Measurements from ENCODE around the gene CAPN2.
"Not testable (repeated sequence)": the region's sequence is repeated elsewhere in the genome, so short reads cannot be mapped to it uniquely, and the experiment has no call there.

The CAPN2 gene

DNA sequence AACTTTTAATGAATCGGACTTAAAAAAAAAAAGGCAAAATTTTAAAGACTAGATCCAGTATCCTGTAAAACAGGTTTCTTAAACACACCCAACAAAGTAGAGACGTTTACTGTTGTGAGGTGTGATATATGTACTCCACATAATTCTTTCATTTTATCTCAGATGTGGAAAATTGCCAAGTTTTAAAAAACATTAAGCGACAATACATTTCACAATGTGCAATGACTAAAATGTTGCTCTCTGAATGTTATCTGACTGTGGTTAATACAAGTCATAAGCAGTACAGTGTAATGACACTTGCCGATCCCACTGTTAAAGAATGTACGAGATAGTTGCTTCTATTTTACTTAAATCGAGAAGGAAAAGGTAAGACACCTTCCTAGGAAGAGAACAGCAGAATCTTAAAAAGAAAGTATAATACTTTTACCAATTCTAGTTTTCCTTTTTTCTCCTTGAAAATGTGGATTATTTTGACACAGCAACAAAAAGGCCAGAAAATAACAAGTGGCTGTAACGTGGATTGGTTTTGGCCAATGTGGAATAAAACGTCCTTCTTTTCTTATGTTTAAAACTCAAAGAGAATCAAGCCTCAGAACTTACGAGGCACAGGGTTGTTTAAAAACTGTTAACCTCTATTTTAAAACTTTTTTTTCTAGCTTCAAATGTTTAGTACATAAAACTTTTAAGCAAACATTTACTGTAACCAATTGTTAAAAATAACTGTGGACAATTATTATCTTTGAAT is 82.0 kb downstream of the CAPN2 start:
- DNase-seq = no peak

DNA sequence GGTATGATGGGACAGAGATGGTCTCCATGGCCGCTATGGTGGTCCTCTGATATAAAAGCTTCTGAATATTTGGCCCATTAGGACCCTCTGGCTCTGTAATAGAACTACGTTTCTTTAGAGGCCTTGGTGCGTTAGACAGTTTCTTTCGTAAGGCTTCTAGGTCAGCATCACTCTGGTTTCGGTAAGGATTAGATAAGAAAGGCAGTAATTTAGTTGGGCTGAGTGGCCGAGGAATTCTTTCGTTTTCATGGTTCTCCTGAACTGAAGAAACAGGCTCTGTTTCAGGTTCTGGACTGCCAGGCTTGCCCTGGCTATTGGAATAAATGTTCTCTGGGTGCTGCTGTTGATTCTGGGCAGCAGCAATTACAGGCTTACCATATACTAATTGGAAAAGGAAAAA is 83.9 kb downstream of the CAPN2 start:
- DNase-seq = no peak

DNA sequence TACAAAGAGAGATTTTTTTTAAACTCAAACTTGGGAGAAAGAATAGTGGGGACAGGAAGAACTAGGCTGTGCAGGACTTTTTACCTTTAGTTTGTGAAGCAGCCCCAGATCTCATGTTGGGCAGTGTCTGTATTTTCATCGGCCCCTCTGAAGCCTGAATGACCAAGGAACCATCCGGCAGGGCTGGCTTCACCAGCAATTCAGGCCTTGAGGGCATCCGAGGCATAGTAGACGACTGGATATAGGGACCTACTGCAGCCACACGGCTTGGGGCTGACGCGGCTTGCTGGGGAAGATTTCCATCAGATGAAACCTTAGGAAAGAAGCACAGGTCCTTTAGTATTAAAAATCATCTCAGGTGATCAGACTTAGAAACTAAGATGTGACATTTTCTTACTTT is 89.7 kb downstream of the CAPN2 start:
- no peak for DNase-seq

DNA sequence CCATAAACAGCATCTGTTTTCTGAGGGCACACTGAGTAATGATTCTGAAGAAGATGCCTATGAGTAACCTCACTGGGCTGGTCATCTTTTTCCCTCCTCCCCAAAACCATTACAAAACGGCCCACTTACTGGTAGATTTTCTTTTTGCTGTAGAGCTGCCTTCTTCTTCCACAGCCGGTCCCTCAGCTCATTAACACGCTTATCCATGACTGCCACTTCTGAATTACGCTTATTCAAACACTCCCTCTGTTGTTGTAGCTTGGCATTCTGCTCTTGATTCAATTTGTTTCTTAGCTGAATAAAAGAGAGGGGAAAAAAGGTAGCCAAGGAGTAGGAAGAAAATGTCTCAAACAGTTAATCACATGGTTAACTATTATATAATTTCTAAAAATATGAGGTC is 90.3 kb downstream of the CAPN2 start:
- no peak for DNase-seq

DNA sequence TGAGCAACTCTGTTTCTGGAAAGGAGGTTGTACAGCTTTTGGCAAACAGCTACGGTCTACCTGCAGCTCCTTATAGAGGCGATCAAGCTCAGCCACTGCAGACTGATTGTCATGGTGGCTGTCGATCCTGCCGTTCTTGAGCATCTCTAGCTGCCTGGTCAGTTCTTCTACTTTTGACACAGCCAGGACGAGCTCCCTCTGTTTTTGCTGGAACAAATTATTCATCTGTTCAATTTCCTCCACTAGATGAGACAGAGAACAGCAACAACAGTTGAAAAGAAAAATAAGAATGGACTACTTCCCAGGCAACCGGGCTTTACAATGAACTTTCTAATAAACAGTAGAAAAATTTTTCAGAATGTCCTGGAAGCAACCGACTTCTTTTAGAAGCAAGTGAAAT is 90.9 kb downstream of the CAPN2 start:
- no peak for DNase-seq

DNA sequence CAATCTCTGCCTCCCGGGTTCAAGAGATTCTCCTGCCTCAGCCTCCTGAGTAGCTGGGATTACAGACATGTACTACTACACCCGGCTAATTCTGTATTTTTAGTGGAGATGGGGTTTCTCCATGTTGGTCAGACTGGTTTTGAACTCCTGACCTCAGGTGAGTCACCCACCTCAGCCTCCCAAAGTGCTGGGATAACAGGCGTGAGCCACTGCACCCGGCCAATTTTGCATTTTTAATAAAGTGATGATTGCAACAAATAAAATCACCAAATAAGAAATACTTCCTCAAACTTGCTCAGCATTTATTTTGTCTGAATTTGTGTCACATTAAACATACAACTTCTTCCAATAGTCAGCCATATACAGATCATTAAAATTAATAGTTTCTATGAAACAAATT is 97.6 kb downstream of the CAPN2 start:
- not testable (repeated sequence) for DNase-seq

DNA sequence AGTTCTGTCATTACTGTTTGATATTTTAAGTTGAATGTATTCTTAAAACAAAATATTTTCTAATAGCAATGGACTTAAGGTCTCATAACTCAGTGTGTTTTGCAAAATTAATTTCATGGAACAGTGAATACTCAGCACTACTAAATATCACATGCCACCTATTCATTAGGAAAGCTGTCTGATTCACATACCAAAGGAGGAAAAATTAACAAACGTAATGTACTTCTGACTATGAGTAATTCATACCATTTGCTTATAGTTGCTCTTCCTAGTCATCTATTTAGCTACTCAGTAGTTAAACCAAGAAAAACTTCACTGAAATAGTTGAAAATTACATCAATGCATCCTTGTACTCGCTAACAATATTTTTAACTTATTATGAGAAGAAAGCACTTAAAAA is 98.2 kb downstream of the CAPN2 start:
- DNase-seq = no peak

DNA sequence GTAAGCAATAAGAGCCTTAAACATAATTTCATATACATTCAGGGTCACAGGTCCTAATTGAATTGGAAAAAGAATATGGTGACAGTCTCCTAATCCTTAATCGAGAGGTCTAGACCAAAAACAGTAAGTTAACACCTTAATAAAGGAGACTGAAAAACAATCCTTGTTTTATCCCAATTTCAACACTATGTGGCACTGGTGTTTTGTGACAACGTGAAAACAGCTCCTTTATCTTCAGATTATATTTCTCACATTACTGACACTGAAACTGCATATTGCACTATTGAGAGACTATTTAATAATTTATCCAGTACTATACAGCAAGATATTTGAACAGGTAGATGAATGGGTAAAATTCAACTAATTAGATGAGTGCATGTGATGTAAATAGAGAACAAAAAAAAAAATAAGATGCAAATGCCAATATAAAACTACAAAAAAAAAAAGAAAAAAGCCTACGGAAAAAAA is 99.3 kb downstream of the CAPN2 start:
- no peak for DNase-seq

DNA sequence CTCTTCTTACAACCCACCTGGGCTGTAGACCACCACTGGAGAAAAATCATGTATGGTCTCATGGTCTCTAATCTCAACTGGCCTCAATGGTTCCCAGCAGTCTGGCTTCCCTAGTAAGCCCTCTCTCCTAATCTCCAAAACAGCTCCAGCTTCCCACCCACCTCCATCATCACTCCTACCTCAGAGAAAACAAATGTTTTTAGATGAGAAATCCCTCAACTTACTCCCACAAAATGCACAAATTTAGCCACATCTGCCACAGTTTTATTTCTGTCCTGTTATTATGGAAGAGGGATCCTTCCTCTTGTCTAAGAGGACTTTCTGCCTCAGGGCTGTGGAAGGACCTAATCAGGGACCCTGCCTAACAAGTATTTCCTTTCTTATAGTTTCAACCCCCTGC is 101.3 kb downstream of the CAPN2 start:
- no peak for DNase-seq

DNA sequence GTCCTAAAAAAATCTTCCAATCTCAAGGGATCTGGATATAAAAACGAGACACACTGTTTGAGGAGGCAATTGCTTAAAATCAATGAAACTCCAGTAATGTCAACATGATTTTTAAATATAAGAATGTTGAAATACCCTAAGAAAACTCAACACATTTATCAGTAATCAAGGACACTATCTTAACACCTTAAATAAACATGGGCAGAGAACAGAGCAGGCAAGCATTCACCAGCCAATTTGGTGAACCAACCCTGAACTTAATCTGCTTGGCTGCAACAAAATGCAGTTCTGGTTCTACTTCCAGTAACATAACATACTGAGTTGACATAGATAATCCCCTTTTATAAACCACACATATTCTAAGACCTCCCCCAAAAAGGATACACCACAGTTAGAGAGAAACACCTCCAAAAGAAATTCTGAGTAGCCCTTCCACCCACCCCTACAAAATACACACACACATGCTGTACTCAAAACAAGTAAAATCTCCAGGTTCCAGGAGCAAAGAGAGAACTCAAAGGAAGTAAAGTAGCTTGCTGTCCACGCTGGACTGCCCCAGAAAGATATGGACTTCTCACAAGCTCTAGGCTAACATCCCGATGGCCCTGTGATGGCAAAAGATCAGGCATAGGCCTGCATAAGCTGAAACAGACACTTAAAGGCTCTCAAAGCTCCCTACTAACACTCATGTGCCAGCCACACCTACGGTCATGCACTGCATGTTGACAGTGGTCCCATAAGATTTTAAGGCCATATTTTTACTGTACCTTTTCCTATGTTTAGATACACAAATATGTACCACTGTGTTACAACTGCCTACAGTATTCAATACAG is 102.9 kb downstream of the CAPN2 start:
- no peak for DNase-seq

DNA sequence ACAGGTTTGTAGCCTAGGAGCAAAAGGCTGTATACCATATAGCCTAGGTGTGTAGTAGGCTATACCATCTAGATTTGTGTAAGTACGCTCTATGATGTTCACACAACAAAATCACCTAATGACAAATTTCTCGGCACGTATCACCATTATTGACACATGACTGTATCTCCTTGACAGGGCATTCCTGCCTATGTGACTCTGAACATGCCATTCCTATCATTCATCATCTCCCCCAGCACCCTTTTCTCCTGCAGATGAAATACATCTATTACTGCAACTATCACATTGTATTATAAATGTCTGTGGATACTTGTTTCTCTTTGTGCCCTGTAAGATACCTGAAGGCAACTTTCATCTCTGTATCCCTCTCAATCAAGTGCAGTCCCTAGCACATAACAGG is 103.5 kb downstream of the CAPN2 start:
- no peak for DNase-seq

DNA sequence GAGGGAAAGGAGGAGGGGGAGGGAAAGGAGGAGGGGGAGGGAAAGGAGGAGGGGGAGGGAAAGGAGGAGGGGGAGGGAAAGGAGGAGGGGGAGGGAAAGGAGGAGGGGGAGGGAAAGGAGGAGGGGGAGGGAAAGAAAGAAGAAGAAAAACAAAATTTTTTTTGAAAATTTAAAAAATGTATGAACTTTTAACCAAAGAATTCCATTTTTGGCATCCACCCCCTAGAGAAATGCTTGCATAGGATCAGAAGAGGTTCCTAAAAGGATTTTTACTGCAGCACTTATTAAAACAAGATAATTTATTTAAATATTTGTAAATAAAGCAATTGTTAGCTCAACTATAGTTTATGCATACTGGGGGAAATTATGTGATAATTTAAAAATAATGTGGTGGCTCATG is 104.9 kb downstream of the CAPN2 start:
- not testable (repeated sequence) for DNase-seq

DNA sequence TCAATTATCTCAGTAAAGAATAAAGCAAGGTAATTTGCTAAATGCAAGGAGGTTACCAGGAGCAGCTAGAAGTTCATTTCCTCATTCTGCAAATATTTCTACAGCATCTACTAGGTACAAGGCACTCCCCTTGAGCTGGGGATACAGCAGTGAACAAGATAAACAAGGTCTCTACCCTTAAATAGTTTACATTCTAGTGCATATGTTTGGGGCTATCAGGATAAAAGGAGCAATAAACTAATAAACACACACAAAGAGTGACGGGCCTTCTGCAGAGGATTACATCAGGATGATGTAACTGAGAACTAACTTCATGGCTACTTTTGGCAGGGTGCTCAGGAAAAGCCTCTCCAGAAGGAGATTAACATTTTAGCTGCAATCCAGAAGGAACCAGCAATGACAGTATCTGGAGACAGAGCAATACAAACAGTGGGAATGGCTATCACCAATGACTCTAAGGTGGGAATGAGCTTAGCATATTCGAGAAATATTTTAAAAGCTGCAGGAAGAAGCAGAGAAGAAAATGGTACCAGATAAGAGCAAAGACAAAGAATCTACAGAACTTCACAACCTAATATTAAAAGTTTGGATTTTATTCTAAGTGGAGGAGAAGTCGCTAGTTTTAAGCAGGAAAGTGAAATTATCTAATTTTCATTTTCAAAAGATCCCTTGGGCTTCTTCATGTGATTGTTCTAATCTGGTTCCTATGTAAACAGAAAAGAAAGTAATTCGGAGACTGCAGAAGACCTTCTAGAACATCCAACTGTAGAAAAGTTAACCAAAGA is 107.6 kb downstream of the CAPN2 start:
- no peak for DNase-seq

DNA sequence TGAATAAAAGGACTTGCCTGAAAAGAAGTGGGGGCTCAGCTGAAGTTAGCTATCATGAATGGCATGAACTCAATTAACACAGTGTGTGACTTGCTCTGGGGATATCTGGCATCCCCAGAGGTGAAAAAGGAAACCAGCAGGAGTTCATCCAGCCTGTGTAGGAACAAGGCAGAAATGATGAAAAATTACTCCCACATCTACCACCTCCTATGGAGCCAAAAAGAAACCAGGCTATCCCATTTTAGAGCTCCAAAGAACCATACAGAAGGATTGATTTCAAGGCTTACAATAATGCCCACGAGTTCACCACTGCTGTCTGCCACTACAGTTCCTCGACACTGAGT is 108.1 kb downstream of the CAPN2 start:
- DNase-seq = no peak

DNA sequence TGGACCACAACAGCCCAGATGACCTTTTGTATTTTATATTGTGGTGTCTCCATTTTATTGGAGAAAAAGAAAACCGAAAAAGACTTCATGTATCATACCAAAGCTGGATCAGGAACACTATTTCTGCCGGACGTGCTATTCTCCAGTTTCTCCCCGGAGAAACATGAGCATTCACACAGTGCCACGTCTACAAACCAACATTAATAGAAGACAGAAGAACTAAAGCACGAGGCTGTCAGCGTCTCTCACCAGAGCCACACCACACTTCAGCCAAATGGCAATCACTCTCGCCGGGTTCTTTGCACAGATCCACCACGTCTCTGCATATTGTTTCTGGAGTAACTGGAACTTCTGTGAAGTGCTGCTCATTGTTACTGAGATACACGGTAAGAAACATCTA is 108.6 kb downstream of the CAPN2 start:
- DNase-seq = no peak

DNA sequence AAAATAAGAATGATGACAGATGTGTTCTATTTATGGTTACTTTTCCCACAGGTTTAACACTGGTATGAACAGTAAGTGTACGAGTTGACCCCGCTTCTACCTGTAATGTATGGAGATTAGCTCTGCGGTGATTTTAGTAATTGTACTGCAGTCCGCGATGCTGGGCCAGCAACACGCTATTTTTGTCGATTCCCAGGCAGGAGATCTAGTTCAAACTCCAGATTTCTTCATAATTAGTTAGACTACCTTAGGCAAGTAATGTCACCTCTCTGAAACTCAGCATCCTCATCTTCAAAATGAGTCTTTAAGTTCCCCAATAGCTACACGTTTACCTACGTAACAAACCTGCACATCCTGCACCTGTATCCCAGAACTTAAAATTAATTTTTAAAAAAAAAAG is 111.9 kb downstream of the CAPN2 start:
- DNase-seq = no peak

DNA sequence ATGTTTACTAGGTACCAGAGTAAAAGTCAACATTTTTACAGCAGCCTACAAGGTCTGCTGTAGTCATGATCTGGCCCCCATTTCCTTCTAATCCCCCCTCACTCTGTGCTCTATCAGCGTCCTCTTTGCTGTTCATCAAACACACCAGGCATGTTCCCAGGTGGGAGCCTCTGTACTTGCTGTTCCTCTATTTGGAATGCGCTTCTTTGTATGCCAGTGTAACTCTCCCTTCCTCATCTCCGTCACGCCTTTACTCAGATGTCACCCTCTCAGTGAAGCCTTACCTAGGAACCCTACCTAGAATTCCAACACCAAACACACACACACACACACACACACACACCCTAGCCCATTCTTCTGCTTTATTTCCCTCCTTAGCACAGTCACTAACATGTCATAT is 112.4 kb downstream of the CAPN2 start:
- no peak for DNase-seq

All from activated CD4-positive, alpha-beta T cell treated with anti-CD3 and anti-CD28 coated beads, Interleukin-2, amount 50 U/mL, for 16 hours (primary cell).